LHCN-M2 (cell line): Measurements from ENCODE around the gene ADAMTS17. TPM values are rescaled to one million over a fixed set of nuclear protein-coding genes. Genes with fewer than 3 reads are reported as not detected.

Source experiments
- DNase-seq: peaks from one replicate; pipeline ENCODE4 v3.0.0-alpha.2; 2012; ENCODE audit warnings: low read depth
- total RNA-seq: library from RNA; depleted of rRNA; stranded (reverse); fragments of >200 nt; gene quantifications from 2 replicates; pipeline ENCODE4 v1.2.3, GENCODE V29; 2014

ADAMTS17 gene
- total RNA-seq, 1 experiment from 2014 or later: 0.11 TPM

GRCh38 chr15:100249096-100249815 is 92.5 kb downstream of the ADAMTS17 start:
- DNase-seq: no peak

GRCh38 chr15:100248236-100248635 is 93.5 kb downstream of the ADAMTS17 start:
- DNase-seq: no peak

- no peak for DNase-seq
Observed at GRCh38 chr15:100247228-100248225, 94.2 kb downstream of the ADAMTS17 start.

- DNase-seq: no peak
Observed at GRCh38 chr15:100245855-100246254, 95.9 kb downstream of the ADAMTS17 start.

GRCh38 chr15:100245487-100245820 is 96.3 kb downstream of the ADAMTS17 start:
- DNase-seq: no peak

GRCh38 chr15:100244796-100245486 is 96.8 kb downstream of the ADAMTS17 start:
- DNase-seq: no peak

- DNase-seq: no peak
Observed at GRCh38 chr15:100242989-100243388, 98.8 kb downstream of the ADAMTS17 start.

GRCh38 chr15:100241572-100242482 is 99.9 kb downstream of the ADAMTS17 start:
- peak; percentile 18 for DNase-seq

- no peak for DNase-seq
Observed at GRCh38 chr15:100236981-100237720, 104.6 kb downstream of the ADAMTS17 start.

GRCh38 chr15:100235030-100235617 is 106.7 kb downstream of the ADAMTS17 start:
- DNase-seq: no peak

- no peak for DNase-seq
Observed at GRCh38 chr15:100234158-100235029, 107.4 kb downstream of the ADAMTS17 start.

- no peak for DNase-seq
Observed at GRCh38 chr15:100230784-100231183, 111.0 kb downstream of the ADAMTS17 start.

GRCh38 chr15:100229181-100230163 is 112.3 kb downstream of the ADAMTS17 start:
- DNase-seq: no peak

- no peak for DNase-seq
Observed at GRCh38 chr15:100227781-100228180, 114.0 kb downstream of the ADAMTS17 start.

GRCh38 chr15:100226107-100226506 is 115.7 kb downstream of the ADAMTS17 start:
- DNase-seq: no peak

- DNase-seq: no peak
Observed at GRCh38 chr15:100224206-100225185, 117.3 kb downstream of the ADAMTS17 start.
